ENCODE results near the gene PEA15.
A peak's percentile ranks its signal among the peaks of the same experiment; 100 is the strongest.

PEA15 gene

GRCh38 chr1:160205242-160206035, at the start of gene PEA15:
Gene PEA15 (plus strand): TSS chr1:160205384. CDS start chr1:160211545, 6,161 bp downstream.
- Mint-ChIP-seq H3K27ac (peak within 1 kb of the TSS; percentile 93), H3K4me1 (ENCODE audit: low read depth) (peaks cover 54% of the 10 kb centered on the region), H3K36me3 (ENCODE audit: low read depth) (peaks cover 45% of the 10 kb centered on the region), H3K27me3 (no peaks in the 10 kb centered on the region), H3K4me3 (peak within 1 kb of the TSS; percentile 88), H3K9me3 (no peaks in the 10 kb centered on the region)
- DNase-seq = peak; percentile 85

- Mint-ChIP-seq H3K4me1 (ENCODE audit: low read depth) (no peaks in the 10 kb centered on the region), H3K36me3 (ENCODE audit: low read depth) (no peaks in the 10 kb centered on the region), H3K9me3 (no peaks in the 10 kb centered on the region), H3K27me3 (no peaks in the 10 kb centered on the region), H3K27ac (no peak overlapping the region), H3K4me3 (no peak overlapping the region)
- DNase-seq = no peak
These were observed 48.8 kb upstream of the PEA15 start for GRCh38 chr1:160156361-160156760.

- no peak for DNase-seq
- Mint-ChIP-seq H3K4me3 (no peak overlapping the region), H3K27ac (no peak overlapping the region), H3K27me3 (no peaks in the 10 kb centered on the region), H3K9me3 (no peaks in the 10 kb centered on the region), H3K36me3 (ENCODE audit: low read depth) (no peaks in the 10 kb centered on the region), H3K4me1 (ENCODE audit: low read depth) (no peaks in the 10 kb centered on the region)
These were observed 48.0 kb upstream of the PEA15 start for GRCh38 chr1:160157174-160157573.

GRCh38 chr1:160158031-160158430, 47.2 kb upstream of the PEA15 start:
- Mint-ChIP-seq H3K9me3 (no peaks in the 10 kb centered on the region), H3K4me3 (no peak overlapping the region), H3K36me3 (ENCODE audit: low read depth) (no peaks in the 10 kb centered on the region), H3K4me1 (ENCODE audit: low read depth) (no peaks in the 10 kb centered on the region), H3K27me3 (no peaks in the 10 kb centered on the region), H3K27ac (no peak overlapping the region)
- DNase-seq = no peak

GRCh38 chr1:160158534-160158933, 46.6 kb upstream of the PEA15 start:
- H3K4me1 Mint-ChIP-seq (ENCODE audit: low read depth) = no peaks in the 10 kb centered on the region
- H3K4me3 Mint-ChIP-seq = no peak overlapping the region
- no peak overlapping the region for H3K27ac Mint-ChIP-seq
- peaks cover 4% of the 10 kb centered on the region for H3K27me3 Mint-ChIP-seq
- no peak for DNase-seq
- no peaks in the 10 kb centered on the region for H3K36me3 Mint-ChIP-seq (ENCODE audit: low read depth)
- no peaks in the 10 kb centered on the region for H3K9me3 Mint-ChIP-seq

- H3K36me3 Mint-ChIP-seq (ENCODE audit: low read depth) = no peaks in the 10 kb centered on the region
- H3K4me3 Mint-ChIP-seq = no peak overlapping the region
- no peaks in the 10 kb centered on the region for H3K4me1 Mint-ChIP-seq (ENCODE audit: low read depth)
- no peak overlapping the region for H3K27ac Mint-ChIP-seq
- H3K9me3 Mint-ChIP-seq = no peaks in the 10 kb centered on the region
- no peak for DNase-seq
- peaks cover 6% of the 10 kb centered on the region for H3K27me3 Mint-ChIP-seq
These were observed 45.3 kb upstream of the PEA15 start for GRCh38 chr1:160159846-160160245.

- Mint-ChIP-seq H3K4me1 (ENCODE audit: low read depth) (peaks cover 4% of the 10 kb centered on the region), H3K27ac (no peak overlapping the region), H3K4me3 (no peak overlapping the region)
These were observed 43.0 kb upstream of the PEA15 start for GRCh38 chr1:160161965-160162705.

GRCh38 chr1:160162931-160163330, 42.3 kb upstream of the PEA15 start:
- Mint-ChIP-seq H3K27me3 (peaks cover 14% of the 10 kb centered on the region), H3K4me3 (no peak overlapping the region), H3K36me3 (ENCODE audit: low read depth) (no peaks in the 10 kb centered on the region), H3K27ac (no peak overlapping the region), H3K9me3 (no peaks in the 10 kb centered on the region), H3K4me1 (ENCODE audit: low read depth) (peaks cover 12% of the 10 kb centered on the region)
- DNase-seq = no peak

More at GRCh38 chr1:160161965-160162705, 43.0 kb upstream of the PEA15 start:
- no peaks in the 10 kb centered on the region for H3K36me3 Mint-ChIP-seq (ENCODE audit: low read depth)
- DNase-seq = no peak
- H3K9me3 Mint-ChIP-seq = no peaks in the 10 kb centered on the region
- peaks cover 13% of the 10 kb centered on the region for H3K27me3 Mint-ChIP-seq

GRCh38 chr1:160163615-160164014, 41.6 kb upstream of the PEA15 start:
- Mint-ChIP-seq H3K9me3 (no peaks in the 10 kb centered on the region), H3K27ac (no peak overlapping the region), H3K27me3 (peaks cover 15% of the 10 kb centered on the region), H3K36me3 (ENCODE audit: low read depth) (no peaks in the 10 kb centered on the region), H3K4me1 (ENCODE audit: low read depth) (peaks cover 15% of the 10 kb centered on the region), H3K4me3 (no peak overlapping the region)
- no peak for DNase-seq

- peaks cover 20% of the 10 kb centered on the region for H3K4me1 Mint-ChIP-seq (ENCODE audit: low read depth)
- no peak for DNase-seq
- no peaks in the 10 kb centered on the region for H3K36me3 Mint-ChIP-seq (ENCODE audit: low read depth)
- H3K9me3 Mint-ChIP-seq = no peaks in the 10 kb centered on the region
- H3K4me3 Mint-ChIP-seq = no peak overlapping the region
- H3K27ac Mint-ChIP-seq = no peak overlapping the region
- peaks cover 15% of the 10 kb centered on the region for H3K27me3 Mint-ChIP-seq
These were observed 41.1 kb upstream of the PEA15 start for GRCh38 chr1:160164121-160164520.

GRCh38 chr1:160166166-160166868, 38.9 kb upstream of the PEA15 start:
- Mint-ChIP-seq H3K27ac (no peak overlapping the region), H3K36me3 (ENCODE audit: low read depth) (no peaks in the 10 kb centered on the region), H3K4me3 (no peak overlapping the region), H3K4me1 (ENCODE audit: low read depth) (peaks cover 28% of the 10 kb centered on the region), H3K9me3 (no peaks in the 10 kb centered on the region), H3K27me3 (peaks cover 15% of the 10 kb centered on the region)
- no peak for DNase-seq

- no peak for DNase-seq
- no peaks in the 10 kb centered on the region for H3K36me3 Mint-ChIP-seq (ENCODE audit: low read depth)
- H3K4me1 Mint-ChIP-seq (ENCODE audit: low read depth) = peaks cover 28% of the 10 kb centered on the region
- H3K27me3 Mint-ChIP-seq = peaks cover 17% of the 10 kb centered on the region
- H3K9me3 Mint-ChIP-seq = no peaks in the 10 kb centered on the region
- no peak overlapping the region for H3K27ac Mint-ChIP-seq
- H3K4me3 Mint-ChIP-seq = no peak overlapping the region
These were observed 38.1 kb upstream of the PEA15 start for GRCh38 chr1:160167056-160167455.

GRCh38 chr1:160167580-160167979, 37.6 kb upstream of the PEA15 start:
- Mint-ChIP-seq H3K27me3 (peaks cover 21% of the 10 kb centered on the region), H3K36me3 (ENCODE audit: low read depth) (no peaks in the 10 kb centered on the region), H3K4me1 (ENCODE audit: low read depth) (peaks cover 28% of the 10 kb centered on the region), H3K27ac (no peak overlapping the region), H3K4me3 (no peak overlapping the region), H3K9me3 (no peaks in the 10 kb centered on the region)
- DNase-seq = no peak

- no peak overlapping the region for H3K4me3 Mint-ChIP-seq
- H3K27me3 Mint-ChIP-seq = peaks cover 25% of the 10 kb centered on the region
- H3K9me3 Mint-ChIP-seq = no peaks in the 10 kb centered on the region
- H3K27ac Mint-ChIP-seq = no peak overlapping the region
- no peaks in the 10 kb centered on the region for H3K36me3 Mint-ChIP-seq (ENCODE audit: low read depth)
- peaks cover 28% of the 10 kb centered on the region for H3K4me1 Mint-ChIP-seq (ENCODE audit: low read depth)
- DNase-seq = no peak
These were observed 37.2 kb upstream of the PEA15 start for GRCh38 chr1:160168016-160168415.
